Epidermal melanocyte (primary cell): ENCODE results near the gene TRIM4.
"Not testable (repeated sequence)": the region's sequence is repeated elsewhere in the genome, so short reads cannot be mapped to it uniquely, and the experiment has no call there.

Source experiments
- DNase-seq: peaks from one replicate; pipeline ENCODE4 v3.0.0; 2011; ENCODE audit warnings: low spot score; ENCODE audit not compliant: insufficient read length

The TRIM4 gene

GRCh38 chr7:99920149-99920548 is 819 bp upstream of the TRIM4 start:
- no peak for DNase-seq

GRCh38 chr7:99919814-99920112 is 433 bp upstream of the TRIM4 start:
- no peak for DNase-seq

- DNase-seq: no peak
Observed at GRCh38 chr7:99910976-99911375, 8.4 kb downstream of the TRIM4 start.

GRCh38 chr7:99901581-99901980 is 17.7 kb downstream of the TRIM4 start:
- DNase-seq: no peak

GRCh38 chr7:99899830-99900519 is 19.4 kb downstream of the TRIM4 start:
- no peak for DNase-seq

- no peak for DNase-seq
Observed at GRCh38 chr7:99898836-99899235, 20.5 kb downstream of the TRIM4 start.

GRCh38 chr7:99898023-99898357 is 21.3 kb downstream of the TRIM4 start:
- DNase-seq: no peak

- no peak for DNase-seq
Observed at GRCh38 chr7:99897322-99898022, 21.9 kb downstream of the TRIM4 start.

- no peak for DNase-seq
Observed at GRCh38 chr7:99894738-99895137, 24.6 kb downstream of the TRIM4 start.

- DNase-seq: no peak
Observed at GRCh38 chr7:99893280-99893679, 26.1 kb downstream of the TRIM4 start.

GRCh38 chr7:99890348-99890747 is 29.0 kb downstream of the TRIM4 start:
- not testable (repeated sequence) for DNase-seq

GRCh38 chr7:99888366-99888765 is 31.0 kb downstream of the TRIM4 start:
- DNase-seq: not testable (repeated sequence)

- no peak for DNase-seq
Observed at GRCh38 chr7:99881370-99881769, 38.0 kb downstream of the TRIM4 start.

- DNase-seq: no peak
Observed at GRCh38 chr7:99876933-99877332, 42.4 kb downstream of the TRIM4 start, which contains the start of gene OR2AE1. Gene OR2AE1 (minus strand): TSS chr7:99877033. CDS start chr7:99877033, 0 bp downstream.

GRCh38 chr7:99876491-99876890 is 42.8 kb downstream of the TRIM4 start:
- DNase-seq: no peak

- no peak for DNase-seq
Observed at GRCh38 chr7:99868246-99868645, 51.1 kb downstream of the TRIM4 start.

GRCh38 chr7:99867477-99867876 is 51.9 kb downstream of the TRIM4 start:
- not testable (repeated sequence) for DNase-seq

GRCh38 chr7:99863847-99864440 is 55.4 kb downstream of the TRIM4 start:
- no peak for DNase-seq

- peak; percentile 55 for DNase-seq
Observed at GRCh38 chr7:99860281-99861127, 58.8 kb downstream of the TRIM4 start.

- DNase-seq: no peak
Observed at GRCh38 chr7:99855236-99855635, 64.1 kb downstream of the TRIM4 start.

- DNase-seq: no peak
Observed at GRCh38 chr7:99848420-99849216, 70.7 kb downstream of the TRIM4 start.
